ENCODE measurements around the gene HDGF.
A peak's percentile ranks its signal among the peaks of the same experiment; 100 is the strongest.

Gene HDGF

DNA sequence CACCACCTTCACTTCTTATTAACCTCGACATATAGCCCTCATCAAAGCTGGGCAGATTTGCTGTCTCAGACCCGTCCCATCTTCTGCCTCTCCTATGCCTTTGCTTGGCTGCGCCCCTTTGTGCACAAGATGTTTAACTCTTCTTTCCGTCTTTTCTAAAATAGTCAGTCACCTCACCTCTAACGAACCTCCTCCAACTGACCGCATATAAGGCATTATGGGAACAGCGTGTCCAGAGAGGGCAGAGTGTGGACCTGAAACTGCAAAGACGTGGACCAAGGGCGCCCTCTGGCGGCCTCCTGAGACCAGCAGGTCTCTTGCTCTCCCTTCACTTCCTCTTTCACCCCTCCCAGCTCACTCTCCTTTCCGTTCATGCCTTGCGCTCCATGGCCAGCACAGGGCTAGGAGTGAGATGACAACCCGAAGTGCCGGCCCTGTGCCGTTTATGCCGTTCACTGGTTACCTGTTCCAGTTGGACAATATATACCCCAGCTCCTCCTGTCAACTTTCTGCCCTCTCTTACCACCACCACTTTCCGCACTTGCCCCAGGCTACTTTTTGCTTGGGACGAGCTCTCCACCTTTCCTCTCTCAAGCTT lies 25.7 kb downstream of the HDGF start:
- peak; percentile 83 for DNase-seq (ENCODE audit: low read depth)

DNA sequence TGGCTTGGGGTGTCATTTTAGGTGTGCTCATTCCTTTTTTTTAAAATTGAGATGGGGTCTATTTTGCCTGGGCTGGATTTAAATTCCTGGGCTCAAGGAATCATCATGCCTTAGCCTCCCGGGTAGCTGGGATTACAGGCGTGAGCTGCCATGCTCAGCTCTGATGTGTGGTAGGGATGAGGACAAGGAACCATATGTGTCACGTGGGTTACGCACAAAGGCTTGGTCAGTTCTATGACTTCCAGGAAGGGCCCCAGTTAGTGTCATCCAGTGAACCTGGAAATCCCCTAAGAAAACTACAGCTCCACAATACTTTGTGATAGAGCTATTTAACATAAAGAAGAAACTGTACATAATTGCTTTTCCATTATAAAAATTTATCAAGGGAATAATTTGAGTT lies 29.9 kb downstream of the HDGF start:
- no peak for DNase-seq (ENCODE audit: low read depth)

DNA sequence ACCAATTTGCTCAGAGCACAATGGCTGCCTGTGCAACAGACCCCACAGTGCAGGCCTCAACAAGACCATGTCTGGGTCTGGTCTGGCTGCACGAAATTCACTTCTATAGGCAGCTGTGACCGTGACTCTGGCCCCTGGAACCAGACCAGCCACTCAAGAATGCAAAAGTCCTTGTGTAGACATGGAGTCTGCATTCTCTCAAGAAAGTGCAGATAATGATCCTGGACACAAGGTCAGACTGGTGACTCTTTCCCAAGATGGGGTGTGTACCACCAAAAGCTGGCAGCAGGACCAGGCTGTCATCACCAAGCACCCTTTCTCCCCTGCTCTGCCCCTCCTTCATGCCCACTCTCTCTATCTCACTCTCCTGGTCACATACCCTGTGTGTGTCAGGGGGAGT lies 30.3 kb downstream of the HDGF start:
- no peak for DNase-seq (ENCODE audit: low read depth)

DNA sequence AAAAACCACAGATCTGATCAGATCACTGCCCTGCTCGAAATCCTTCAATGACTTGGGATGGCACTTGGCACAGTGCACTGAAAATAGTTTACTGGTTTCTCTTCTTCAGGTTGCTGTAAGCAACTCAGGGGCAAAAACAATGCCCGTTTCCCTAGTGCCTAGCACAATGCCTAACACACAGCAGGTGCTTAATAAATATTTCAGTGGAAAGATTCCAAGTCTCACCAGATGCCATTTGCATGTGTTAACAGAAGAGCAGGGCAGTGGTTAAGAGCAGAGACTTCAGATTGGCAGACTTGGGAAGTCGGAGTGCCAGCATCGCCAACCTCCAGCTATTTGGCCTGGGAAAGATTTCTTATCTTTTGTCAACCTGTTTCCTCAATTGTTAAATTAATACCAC lies 34.1 kb downstream of the HDGF start:
- DNase-seq (ENCODE audit: low read depth), result no peak

DNA sequence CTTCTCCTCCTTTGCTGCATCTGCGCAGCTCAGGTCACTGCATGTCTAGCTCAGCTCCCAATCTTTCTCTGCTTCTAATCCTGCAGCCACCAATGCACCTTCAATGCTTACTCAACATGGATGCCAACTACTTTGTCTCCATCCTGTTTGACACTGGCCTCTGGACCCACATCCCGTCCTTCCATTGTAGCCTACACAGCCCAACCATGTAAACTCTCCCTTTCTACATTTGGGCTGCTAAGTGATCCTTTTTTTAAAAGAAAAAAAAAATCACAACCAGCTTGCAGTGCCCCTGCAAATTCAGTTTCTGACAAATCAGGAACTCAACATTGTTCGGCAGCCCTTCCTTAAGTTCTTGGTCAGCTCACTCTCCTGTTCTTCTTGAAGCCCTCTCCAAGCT lies 36.6 kb downstream of the HDGF start:
- no peak for DNase-seq (ENCODE audit: low read depth)

DNA sequence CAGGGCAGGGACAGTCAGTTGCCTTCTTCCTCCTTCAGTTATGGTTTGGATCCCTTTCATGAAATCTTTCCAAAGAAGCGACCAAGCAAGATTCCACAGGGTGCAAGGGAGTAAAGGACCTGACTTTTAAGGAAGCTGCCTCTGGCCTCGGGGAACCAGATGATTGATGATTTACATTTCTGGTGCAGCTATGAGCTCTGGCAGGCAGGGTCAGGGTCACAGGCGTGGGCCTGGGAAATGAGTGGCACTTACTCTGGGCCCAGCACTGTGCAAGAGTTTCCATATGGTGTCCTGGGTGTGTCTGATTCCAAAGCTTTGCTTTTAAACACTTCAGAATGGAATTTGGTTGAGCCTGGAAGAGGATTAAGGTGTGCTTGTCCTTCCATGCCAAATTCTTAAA lies 38.8 kb downstream of the HDGF start:
- DNase-seq (ENCODE audit: low read depth), result no peak

DNA sequence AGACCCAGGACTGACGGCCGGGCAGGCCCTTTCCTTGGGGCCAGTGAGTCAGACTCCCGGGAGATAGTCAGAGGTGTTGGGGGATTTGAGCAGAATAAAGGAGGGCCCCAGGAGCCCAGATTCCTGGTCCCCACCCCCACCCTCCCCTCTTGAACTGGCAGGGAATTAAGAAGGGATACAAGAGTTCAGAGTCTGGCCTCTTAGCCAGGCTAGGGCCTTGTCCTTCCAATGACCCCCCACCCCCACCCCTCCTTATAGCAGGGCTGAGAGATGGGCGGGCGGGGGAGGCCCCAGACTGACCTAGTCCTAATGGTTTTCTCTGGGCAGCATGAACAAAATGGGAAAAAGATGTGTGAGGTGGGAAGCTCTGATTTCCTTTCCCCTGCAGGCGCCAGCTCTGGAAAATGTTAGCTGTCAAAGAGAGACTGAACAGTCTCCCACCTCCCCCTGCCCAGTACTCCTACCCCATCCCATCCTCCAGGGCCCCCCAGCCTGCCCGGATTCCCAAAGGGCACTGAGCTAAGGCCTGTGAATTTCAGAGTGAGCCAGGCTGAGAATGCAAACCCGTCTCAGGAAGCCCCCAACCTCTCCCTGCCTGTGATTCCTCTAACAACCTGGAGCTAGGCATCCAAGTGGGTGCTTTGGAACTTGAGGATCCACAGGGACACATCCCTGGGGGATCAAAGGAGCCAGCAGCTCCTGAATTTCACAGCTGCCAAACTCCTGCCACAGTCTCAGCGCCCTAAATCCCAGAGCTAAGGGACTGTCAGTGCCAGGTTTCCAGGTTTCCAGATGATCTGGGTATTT lies 40.3 kb downstream of the HDGF start:
- peak; percentile 93 for DNase-seq (ENCODE audit: low read depth)

DNA sequence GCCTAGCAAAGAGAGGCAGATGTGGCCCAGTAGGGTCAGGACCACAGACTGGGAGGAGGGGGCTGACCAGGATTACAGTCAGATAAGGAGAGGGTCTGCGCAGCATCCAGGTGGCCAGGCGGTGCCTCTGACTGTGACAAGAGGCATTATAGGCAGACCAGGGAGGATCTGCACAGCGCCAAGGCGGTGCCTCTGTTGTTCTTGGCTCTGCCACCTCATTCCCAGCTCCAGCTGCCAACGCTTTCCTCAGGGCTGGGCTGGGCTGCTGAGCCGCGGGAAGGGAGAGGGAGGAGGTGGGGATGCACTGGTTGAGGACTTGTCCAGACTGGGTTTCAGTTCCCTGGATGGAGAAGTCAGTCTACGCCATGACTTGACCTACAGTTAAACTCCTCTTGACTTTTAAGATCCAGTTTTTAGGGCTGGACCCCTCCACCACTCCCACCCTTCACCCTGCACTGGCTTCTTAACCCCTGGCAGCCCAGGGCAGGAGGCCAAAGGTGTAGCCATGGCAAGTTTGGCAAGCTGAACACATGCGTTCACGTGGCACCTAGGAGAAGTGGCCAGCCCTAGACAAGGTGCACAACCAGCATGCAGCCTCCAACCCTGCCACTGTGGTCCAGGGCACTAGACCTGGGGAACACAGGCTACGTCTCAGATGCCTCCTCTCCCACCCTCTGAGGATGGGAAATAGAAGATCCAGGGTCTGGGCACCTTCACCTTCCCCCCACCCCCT lies 41.6 kb downstream of the HDGF start:
- peak; percentile 41 for DNase-seq (ENCODE audit: low read depth)

DNA sequence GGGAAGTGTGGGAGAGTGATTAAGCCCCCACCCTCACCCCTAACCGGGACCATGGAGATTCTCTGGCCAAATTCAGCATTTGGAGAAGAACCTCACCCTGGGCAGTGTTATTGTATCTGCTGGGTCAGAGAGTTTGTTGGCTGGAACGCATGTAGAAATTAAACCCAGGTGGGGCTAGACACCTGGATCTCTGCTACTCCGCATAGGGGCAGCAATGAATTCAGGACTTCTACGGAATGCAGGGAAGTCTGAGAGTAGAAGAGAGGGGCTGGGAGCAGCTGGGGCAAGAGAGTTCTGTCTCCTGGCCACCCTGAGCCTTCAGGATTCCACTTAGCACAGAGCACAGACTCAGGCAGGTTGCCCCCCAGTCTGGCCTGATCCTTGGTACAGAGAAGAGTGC lies 42.4 kb downstream of the HDGF start:
- no peak for DNase-seq (ENCODE audit: low read depth)

DNA sequence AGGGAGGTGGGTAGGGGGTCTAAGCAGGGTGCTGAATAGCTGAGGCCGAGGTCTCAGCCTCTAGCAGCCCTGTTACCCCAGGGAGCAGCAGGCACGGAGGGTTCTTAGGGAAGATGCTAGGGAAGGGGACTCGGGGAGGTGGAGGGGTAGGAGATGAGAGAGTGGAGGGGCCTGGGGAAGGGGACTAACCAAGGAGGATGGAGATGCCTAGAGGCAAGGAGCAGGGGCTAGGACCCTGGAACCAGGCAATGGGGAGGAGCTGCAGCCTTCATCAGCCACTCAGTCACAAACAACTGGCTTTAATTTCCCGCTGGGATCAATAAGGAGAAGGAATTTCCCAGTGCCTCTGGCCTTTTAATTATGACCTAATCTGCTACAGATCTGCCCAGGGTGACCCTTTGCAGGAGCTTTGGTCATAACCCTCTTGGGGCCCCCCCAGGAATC lies 43.2 kb downstream of the HDGF start:
- DNase-seq (ENCODE audit: low read depth), result no peak

DNA sequence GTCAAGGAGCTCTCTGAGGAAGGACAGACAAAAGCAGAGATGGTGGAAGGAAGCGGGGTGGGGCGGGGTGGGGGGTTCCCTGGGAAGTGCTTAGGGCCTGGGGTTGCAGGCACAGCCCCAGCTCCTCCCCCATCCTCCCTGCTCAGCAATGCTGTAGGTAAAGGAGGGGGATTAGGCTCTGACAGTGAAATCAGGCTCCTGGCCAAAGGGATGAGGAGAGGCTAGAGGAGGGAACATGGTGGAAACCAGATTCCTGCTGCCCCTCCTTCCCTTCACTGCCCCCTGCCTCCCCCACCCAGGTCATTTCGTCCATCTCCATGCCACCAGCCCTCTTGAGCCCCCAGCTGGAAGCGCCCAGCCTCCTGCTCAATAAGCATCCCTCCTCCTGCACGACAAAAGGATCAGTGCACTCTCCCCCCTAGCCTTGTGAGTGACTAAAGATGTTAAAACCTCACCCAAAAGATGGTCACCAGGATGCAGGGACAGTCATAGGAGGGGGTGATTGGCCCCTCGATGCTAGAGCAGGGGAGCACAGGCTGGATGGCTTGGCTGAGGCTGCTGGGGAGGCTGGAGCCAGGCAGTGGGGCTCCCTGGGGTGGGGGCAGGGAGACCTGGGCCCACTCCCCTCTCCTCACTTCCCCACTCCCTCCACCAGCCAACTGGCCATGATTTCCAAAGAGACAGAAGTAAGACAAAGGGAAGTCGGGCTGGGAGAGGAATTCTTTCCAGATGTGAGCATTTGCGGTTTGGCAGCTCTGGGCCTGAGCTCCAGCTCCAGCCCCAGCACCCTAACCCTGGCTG lies 43.9 kb downstream of the HDGF start:
- peak; percentile 59 for DNase-seq (ENCODE audit: low read depth)

DNA sequence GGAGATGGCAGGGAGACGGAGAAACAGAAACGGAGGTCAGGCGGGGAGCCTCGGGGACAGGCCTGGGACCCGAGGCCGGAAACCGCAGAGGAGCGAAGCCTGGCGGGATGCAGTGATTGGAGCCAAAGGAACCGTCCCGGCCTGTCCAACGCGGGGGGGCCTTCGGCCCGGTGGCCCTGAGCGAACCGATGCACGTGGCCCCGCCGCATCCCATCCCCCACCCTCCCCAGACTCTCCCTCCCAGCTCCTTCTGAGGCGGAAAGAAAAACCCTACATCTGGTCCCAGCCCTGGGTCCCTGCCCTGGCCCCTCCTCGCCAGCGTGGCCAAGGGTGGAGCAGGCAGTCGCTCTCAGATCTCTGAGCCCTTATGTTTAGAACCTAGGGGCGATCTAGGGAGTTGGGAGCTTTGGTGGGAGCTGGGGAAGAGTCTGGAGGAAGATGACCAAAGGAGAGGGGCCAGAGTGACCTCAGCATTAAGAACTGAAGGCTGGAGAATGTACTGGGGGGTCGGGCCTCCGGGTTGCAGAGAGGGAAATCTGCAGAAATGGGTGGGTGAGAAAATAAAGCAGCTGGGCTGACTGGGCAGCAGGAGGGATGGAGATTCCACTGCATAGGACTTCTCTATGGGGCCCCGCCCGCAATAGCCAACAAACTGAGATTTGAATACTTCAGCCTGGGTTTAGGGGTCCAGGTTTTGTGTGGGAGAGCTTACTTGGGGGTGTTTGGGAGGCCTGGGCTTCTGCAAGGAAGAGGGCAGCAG lies 44.6 kb downstream of the HDGF start:
- DNase-seq (ENCODE audit: low read depth), result peak; percentile 27

DNA sequence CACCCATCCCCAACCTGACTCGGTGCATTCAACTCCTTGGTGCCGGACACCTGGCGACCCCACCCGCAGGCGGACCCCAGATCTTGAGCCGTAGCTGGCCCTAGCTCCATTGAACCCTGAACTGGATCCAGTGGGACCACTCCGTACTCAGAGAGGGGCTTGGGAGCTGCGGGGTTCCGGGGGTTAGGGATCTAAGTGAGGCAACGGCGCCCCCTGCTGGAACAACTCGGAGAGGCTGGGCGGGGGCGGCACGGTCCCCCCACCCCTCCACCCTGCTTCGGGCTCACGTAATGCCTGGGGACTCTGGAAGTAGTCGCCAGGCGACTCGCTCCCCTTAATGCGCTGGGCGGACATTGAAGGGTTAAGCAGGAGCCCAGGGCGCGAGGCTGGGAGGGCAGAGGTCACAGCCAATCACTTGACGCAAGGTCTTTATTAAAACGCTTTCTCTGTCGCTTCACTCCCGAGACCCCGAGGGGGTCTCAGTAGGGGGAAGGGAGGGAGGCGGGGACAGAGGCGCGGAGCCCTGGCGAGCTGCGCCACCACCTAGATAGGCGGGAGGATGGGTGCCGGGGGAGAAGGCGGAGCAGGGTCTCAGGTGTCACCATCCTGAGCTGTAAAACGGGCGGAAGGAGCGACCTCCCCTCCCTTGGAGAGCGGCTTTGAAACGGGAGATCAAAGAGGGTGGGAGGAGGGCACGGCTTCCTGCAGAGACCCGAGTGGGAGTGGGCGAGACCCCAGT lies 45.4 kb downstream of the HDGF start:
- peak; percentile 32 for DNase-seq (ENCODE audit: low read depth)

DNA sequence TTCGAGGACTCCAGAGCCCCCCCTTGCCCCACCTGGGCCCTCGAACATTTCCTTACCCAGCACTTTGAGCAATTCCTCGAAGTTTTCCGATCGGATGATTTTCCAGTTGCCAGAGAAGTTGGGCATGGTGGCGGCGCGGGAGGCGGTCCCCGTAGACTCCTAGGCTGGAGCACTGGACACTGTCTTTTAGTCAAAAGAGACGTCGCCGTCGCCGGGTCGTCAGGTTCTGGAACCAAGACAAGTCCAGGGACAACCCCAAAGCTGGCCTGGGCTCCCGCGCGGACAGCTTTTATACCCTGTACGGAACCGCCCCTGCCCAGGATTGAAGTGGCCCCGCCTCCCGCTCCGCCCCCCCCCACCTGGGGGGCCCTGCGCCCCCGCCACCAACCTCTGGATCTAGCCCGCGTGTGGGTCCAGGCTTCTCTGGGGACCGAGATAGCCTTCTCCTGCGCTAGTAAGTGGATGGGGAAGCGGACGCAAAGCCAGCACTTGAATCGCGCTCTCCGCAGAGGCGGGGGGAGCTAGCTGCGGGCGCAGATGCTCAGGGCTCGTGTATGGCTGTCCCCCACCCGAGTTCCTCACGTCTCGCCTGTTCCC lies 46.1 kb downstream of the HDGF start, which contains the start of gene CRABP2:
CRABP2 (minus strand) TSS at position 263 of the 597 bp plus-strand sequence; CDS start at position 126, 137 bp downstream.
- peak; percentile 18 for DNase-seq (ENCODE audit: low read depth)

DNA sequence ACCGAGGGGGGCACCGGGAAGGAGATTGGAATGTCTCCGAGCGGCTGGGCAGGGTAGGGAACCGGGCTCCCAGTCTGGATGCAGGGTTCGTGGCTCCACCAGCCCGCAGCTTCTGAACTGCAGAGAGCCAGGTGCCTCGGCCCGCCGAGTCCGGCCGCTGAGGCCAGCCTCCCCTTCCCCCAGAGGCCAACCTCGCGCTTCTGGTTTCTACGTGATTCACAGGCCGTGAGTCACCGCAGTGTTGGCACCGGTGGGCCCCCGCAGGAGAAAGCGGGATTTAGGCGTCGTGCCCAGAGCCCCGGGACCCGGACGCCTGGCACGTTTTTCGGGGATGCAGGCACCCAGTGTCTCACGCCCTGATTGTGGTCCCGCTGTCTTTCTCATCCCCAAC lies 46.5 kb downstream of the HDGF start:
- DNase-seq (ENCODE audit: low read depth), result peak; percentile 68

DNA sequence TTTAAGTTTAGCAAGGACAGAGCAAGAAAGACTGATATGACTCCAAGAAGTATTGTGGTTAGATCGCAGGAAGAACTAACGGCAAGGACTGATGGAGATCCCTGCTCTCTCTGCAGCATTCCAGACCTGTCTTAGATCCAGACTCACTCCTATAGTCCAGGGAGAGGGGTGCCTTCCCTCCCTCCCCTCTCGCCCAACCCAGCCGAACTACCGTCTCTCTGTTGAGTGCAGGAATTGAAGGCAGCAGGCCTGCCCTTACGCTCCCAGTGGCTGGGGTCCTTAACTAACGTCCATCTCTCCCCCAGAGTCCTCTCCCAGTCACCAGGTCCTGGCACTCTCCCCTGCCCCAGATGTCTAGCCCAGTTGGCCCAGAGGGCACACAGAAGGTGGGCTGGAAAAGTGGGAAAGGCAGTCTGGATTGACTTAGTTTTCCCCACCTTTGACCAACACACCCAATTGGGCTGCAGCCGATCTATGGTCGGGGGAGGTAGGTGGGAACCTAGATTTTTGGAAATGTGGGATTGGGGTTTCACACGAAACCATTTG lies 47.2 kb downstream of the HDGF start:
- DNase-seq (ENCODE audit: low read depth), result no peak

DNA sequence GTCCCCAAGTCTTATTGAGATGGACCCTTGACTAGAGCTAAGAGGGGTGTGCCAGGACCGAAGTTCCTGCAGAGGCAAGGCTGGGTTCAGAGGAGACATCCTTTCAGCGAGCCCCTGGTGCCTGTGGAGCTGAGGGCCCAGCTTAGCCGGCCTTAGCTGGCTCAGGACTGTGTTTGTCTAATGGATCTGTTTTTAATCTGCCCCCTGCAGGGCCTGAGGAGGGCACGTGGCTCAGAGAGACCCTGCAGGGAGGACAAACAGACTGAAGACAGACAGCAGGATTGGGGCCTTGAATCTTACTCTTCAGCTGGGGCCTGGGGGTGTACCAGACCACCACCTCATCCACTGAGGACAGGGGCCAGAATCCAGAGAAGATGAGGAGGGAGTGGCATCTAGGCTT lies 47.7 kb downstream of the HDGF start:
- no peak for DNase-seq (ENCODE audit: low read depth)

DNA sequence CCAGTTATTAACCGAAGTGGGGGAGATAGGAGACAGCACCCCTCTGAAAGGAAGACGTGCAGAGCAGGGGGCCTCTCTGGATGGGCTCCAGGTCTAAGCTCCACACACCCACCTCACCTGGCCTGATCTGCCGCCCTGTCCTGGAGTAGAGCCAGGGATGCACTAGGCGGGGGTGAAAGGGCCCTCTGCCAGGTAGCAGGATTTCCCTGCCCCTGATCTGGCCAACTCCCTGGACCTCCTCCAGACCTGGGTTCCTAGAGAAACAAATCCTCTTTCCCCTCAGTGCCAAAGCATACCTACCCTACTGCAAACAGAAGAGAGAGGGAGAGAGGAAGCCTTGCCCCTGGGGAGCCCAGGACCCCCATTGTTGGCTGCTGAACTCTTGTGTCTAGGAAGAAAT lies 48.1 kb downstream of the HDGF start:
- DNase-seq (ENCODE audit: low read depth), result no peak

DNA sequence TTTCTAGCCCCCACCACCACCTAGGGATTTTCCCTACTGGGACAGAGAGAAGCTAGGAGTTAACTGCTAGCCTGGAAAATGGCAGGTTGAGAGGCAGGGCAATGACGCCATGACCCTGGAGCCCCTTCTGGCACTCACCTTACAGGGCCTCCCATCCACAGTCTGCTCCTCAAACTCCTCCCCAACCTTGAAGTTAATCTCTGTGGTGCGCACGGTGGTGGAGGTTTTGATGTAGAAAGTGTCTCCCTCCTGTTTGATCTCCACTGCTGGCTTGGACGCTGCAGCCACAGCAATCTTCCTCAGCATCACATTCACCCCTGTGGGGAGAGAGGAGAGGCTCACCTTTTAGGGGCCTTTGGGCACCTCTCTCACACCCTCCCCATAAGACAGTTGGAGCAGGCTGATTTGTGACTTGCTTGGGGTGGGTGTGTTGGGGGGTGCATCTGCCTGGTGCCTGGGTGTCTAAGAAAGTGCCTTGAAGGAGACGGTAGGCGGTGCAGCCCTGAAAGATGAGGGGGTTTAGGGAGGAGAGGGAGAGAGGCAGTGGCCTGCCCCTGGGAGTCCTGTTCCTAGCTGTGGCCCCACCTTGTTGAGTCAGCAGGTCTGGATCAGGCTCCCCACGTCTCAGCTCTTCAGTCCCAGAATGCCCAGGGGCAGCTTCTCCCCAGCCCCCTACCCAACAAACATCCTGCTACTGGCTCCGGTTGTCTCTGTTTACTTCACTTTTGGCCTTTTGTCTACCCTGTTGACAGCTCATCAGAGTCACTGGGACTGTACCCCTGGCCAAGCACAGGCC lies 50.5 kb downstream of the HDGF start:
- DNase-seq (ENCODE audit: low read depth), result no peak

Data from amniotic epithelial cell (primary cell).